Panc1 (cell line): ENCODE data around the gene THBS2. TPM values are rescaled to one million over a fixed set of nuclear protein-coding genes. Genes with fewer than 3 reads are reported as not detected.

Experiments used
- ATAC-seq: fragments of 200-7000 bp; cut with Tn5 transposase; 2 replicates; pipeline ENCODE4 v1.9.1; 2020; ENCODE audit warnings: mild to moderate bottlenecking, moderate library complexity
- BruUV-seq: library from RNA; stranded (reverse); fragments of 400-500 nt; replicated peaks from 2 replicates; lab custom pipeline; 2021; lab: Mats Ljungman, UMichigan
- CTCF ChIA-PET: fragments of 300-600 bp; sonication (Branson Sonifier 250); formaldehyde crosslinking; loops from one replicate; lab custom pipeline; 2022; ENCODE audit warnings: antibody characterized with exemption; lab: Charles Lee
- POLR2A ChIA-PET: fragments of 300-600 bp; sonication (Branson Sonifier 250); formaldehyde crosslinking; loops from one replicate; lab custom pipeline; 2022; ENCODE audit warnings: antibody characterized with exemption; lab: Charles Lee
- DNase-seq: peaks from one replicate; pipeline ENCODE4 v3.0.0-alpha.2; 2010; ENCODE audit warnings: low read depth, low spot score
- H3K27ac ChIP-seq: 2 replicates; pipeline ENCODE4 v1.5.1; 2011; ENCODE audit warnings: mild to moderate bottlenecking, low read length, inconsistent platforms
- H3K27me3 ChIP-seq: fragments of 200-500 bp; sonication (Bioruptor generic); 2 replicates; pipeline ENCODE4 v1.6.0; 2014; ENCODE audit warnings: low read length, inconsistent platforms; ENCODE audit not compliant: control insufficient read depth, insufficient read depth
- H3K36me3 ChIP-seq: fragments of 200-500 bp; sonication (Bioruptor generic); 2 replicates; pipeline ENCODE4 v1.5.1; 2014; ENCODE audit warnings: inconsistent platforms, mild to moderate bottlenecking, low read length, moderate library complexity; ENCODE audit not compliant: control insufficient read depth, insufficient read depth
- H3K4me1 ChIP-seq: 2 replicates; pipeline ENCODE4 v1.5.1; 2011; ENCODE audit warnings: inconsistent platforms, mild to moderate bottlenecking, low read length, moderate library complexity; ENCODE audit not compliant: control insufficient read depth, insufficient read depth
- H3K4me3 ChIP-seq, 2 experiments: 2 replicates each; pipeline ENCODE4 v1.5.1; 2011 to 2012; ENCODE audit warnings: low read depth in 2 of 2, low read length in 2 of 2, mild to moderate bottlenecking in 2 of 2, inconsistent platforms in 1 of 2, moderate library complexity in 1 of 2
- H3K9me3 ChIP-seq: fragments of 200-500 bp; sonication (Bioruptor generic); 2 replicates; pipeline ENCODE4 v1.5.1; 2014; ENCODE audit warnings: low read depth, mild to moderate bottlenecking, inconsistent platforms, low read length, moderate library complexity; ENCODE audit not compliant: control insufficient read depth, insufficient read depth
- POLR2AphosphoS5 ChIP-seq: IDR thresholded peaks from 2 replicates; pipeline ENCODE4 v1.6.1; 2012; ENCODE audit warnings: mild to moderate bottlenecking, low read depth, low read length, moderate library complexity
- SIN3A ChIP-seq: IDR thresholded peaks from 2 replicates; pipeline ENCODE4 v1.6.1; 2012; ENCODE audit warnings: low read depth, mild to moderate bottlenecking, low read length, moderate library complexity, borderline replicate concordance; ENCODE audit not compliant: insufficient read depth
- TCF7L2 ChIP-seq: IDR thresholded peaks from 2 replicates; pipeline ENCODE4 v1.6.1; 2011; ENCODE audit warnings: mild to moderate bottlenecking, low read depth, low read length, inconsistent platforms
- in situ Hi-C: cut with HindIII; loops from 2 replicates; pipeline ENCODE4 v1.10.0; 2016; ENCODE audit warnings: low sequenced_read_pairs, low pct_unique_long_range_greater_than_20kb
- intact Hi-C: fragments of 100-400 bp; cut with micrococcal nuclease; formaldehyde crosslinking; loops from one replicate; pipeline ENCODE4 v1.10.0; 2022; ENCODE audit not compliant: unreplicated experiment
- total RNA-seq: library from RNA; stranded (reverse); gene quantifications from one replicate; pipeline ENCODE4 v1.2.1, GENCODE V29; 2021; ENCODE audit not compliant: unreplicated experiment
- TF ChIP-seq, protein P1 (sequence below), 2 experiments: IDR thresholded peaks; 2 replicates each; pipeline ENCODE4 v1.6.1; 2011 to 2012; ENCODE audit warnings: low read depth in 2 of 2, control low read depth in 1 of 2, low read length in 1 of 2, mild to moderate bottlenecking in 1 of 2, moderate library complexity in 1 of 2; ENCODE audit not compliant: insufficient read depth in 1 of 2
- TF ChIP-seq, protein P2 (sequence below): fragments of 450-650 bp; IDR thresholded peaks from 2 replicates; pipeline ENCODE4 v1.5.1; 2017; ENCODE audit warnings: mild to moderate bottlenecking

THBS2 gene
- total RNA-seq, 1 experiment from 2014 or later: 0.05 TPM

DNA sequence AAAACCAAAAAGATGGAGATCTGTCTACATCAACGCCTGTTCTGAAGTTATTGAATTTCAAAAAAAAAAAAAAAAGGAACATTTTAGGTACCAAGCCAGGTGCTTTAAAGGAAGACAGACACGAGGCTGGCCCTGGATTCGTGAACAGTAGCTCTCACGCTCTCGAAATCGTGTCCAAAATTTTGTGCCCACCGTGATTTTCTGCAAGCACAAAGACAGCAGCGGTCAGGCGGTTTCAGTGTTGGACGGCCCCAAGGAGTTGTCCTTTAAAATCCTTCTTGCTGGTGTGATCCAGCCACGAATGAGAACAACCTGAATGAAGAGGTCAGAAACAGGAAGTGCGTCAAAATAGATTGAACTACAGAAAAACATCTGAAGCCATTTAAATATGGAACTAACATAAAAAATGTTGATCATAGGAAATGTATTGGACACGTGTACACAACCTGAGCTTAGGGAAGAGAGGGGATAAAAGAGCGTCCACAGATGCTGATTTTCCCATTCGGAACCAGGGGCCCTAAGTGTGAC lies 78.2 kb downstream of the THBS2 start:
- Histone ChIP-seq H3K27me3 (no peaks in the 10 kb centered on the region), H3K36me3 (no peaks in the 10 kb centered on the region), H3K4me3 (no peak overlapping the region), H3K27ac (no peak overlapping the region), H3K9me3 (no peaks in the 10 kb centered on the region), H3K4me1 (peaks cover 7% of the 10 kb centered on the region; the same call in 1 of the 2 replicates)
- DNase-seq (no peak), ATAC-seq (no peak)
- intact Hi-C loops (no loop called here), in situ Hi-C loops (no loop called here)
- CTCF ChIA-PET: no interaction called here
- BruUV-seq: no TSS peak
- POLR2A ChIA-PET: no interaction called here
- no peak for TF ChIP-seq SIN3A
- TF ChIP-seq TCF7L2: no peak
- TF ChIP-seq, protein P1, sequence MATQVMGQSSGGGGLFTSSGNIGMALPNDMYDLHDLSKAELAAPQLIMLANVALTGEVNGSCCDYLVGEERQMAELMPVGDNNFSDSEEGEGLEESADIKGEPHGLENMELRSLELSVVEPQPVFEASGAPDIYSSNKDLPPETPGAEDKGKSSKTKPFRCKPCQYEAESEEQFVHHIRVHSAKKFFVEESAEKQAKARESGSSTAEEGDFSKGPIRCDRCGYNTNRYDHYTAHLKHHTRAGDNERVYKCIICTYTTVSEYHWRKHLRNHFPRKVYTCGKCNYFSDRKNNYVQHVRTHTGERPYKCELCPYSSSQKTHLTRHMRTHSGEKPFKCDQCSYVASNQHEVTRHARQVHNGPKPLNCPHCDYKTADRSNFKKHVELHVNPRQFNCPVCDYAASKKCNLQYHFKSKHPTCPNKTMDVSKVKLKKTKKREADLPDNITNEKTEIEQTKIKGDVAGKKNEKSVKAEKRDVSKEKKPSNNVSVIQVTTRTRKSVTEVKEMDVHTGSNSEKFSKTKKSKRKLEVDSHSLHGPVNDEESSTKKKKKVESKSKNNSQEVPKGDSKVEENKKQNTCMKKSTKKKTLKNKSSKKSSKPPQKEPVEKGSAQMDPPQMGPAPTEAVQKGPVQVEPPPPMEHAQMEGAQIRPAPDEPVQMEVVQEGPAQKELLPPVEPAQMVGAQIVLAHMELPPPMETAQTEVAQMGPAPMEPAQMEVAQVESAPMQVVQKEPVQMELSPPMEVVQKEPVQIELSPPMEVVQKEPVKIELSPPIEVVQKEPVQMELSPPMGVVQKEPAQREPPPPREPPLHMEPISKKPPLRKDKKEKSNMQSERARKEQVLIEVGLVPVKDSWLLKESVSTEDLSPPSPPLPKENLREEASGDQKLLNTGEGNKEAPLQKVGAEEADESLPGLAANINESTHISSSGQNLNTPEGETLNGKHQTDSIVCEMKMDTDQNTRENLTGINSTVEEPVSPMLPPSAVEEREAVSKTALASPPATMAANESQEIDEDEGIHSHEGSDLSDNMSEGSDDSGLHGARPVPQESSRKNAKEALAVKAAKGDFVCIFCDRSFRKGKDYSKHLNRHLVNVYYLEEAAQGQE (IDR thresholded peaks at IDR 0.05; ENCODE audit: insufficient read depth in 1 of 2, low read depth in 2 of 2, low read length in 1 of 2): no peak
- TF ChIP-seq, protein P2, sequence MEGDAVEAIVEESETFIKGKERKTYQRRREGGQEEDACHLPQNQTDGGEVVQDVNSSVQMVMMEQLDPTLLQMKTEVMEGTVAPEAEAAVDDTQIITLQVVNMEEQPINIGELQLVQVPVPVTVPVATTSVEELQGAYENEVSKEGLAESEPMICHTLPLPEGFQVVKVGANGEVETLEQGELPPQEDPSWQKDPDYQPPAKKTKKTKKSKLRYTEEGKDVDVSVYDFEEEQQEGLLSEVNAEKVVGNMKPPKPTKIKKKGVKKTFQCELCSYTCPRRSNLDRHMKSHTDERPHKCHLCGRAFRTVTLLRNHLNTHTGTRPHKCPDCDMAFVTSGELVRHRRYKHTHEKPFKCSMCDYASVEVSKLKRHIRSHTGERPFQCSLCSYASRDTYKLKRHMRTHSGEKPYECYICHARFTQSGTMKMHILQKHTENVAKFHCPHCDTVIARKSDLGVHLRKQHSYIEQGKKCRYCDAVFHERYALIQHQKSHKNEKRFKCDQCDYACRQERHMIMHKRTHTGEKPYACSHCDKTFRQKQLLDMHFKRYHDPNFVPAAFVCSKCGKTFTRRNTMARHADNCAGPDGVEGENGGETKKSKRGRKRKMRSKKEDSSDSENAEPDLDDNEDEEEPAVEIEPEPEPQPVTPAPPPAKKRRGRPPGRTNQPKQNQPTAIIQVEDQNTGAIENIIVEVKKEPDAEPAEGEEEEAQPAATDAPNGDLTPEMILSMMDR: no peak

DNA sequence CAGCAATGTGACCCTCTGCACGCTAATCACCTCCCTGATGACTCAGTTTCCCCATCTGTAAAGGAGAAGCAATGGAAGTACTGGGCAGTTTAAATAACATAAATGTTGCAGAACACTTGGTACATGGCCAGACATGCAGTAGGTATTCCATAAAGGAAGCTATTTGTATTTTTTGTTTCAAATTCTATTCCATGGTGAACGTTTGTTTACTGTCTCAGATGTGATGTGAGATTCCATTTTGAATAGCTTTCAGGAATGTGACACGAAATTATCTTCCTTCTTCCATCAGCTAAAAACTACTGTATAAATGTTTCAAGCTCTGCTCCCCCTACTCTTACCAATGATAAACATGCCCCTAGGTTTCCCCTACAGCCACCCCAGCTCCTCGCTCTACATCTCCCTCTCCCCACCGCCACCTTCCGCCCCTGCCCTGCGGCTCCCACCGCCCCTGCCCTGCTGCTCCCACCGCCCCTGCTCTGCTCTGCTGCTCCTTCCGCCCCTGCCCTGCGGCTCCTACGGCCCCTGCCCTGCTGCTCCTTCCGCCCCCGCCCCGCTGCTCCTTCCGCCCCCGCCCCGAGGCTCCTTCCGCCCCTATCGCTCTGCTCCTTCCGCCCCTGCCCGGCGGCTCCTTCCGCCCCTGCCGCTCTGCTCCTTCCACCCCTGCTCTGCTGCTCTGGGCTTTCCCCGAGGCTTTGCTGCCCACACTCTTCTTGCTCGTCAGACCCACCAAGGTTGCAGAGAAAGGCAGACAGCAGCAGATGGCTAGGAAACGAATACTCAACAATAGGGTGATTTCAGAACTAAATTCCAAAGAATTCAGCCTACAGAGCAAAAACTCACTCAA lies 78.9 kb downstream of the THBS2 start:
- TF ChIP-seq, protein P2: no peak
- TF ChIP-seq SIN3A: no peak
- TF ChIP-seq, protein P1 (IDR thresholded peaks at IDR 0.05; ENCODE audit: insufficient read depth in 1 of 2, low read depth in 2 of 2, low read length in 1 of 2): no peak
- no peak for TF ChIP-seq TCF7L2
- TF ChIP-seq POLR2AphosphoS5: no peak
- BruUV-seq: no TSS peak
- Histone ChIP-seq H3K27me3 (no peaks in the 10 kb centered on the region), H3K36me3 (no peaks in the 10 kb centered on the region), H3K4me1 (peaks cover 7% of the 10 kb centered on the region; the same call in 1 of the 2 replicates), H3K27ac (no peak overlapping the region), H3K9me3 (no peaks in the 10 kb centered on the region), H3K4me3 (no peak overlapping the region)
- CTCF ChIA-PET: no interaction called here
- in situ Hi-C loops: no loop called here
- DNase-seq (no peak), ATAC-seq (no peak)
- POLR2A ChIA-PET: no interaction called here
- intact Hi-C loops: no loop called here
